Measurements from ENCODE around the gene OR5K1. TPM values are rescaled to one million over a fixed set of nuclear protein-coding genes. Genes with fewer than 3 reads are reported as not detected.

OR5K1 gene
- total and polyA plus RNA-seq, 2 donors (not counting 1 experiment from before 2014, with no cell fraction given), result not detected

- 57% methylated on average over 1 of the region's 2 CpGs for WGBS (ENCODE audit: insufficient coverage)
- H3K36me3 ChIP-seq (replicated peaks in 1 of 2; ENCODE audit: control extremely low read depth in 1 of 2, control insufficient read depth in 1 of 2, extremely low read depth in 1 of 2, insufficient read depth in 2 of 2, low read length in 1 of 2), result no peaks in the 10 kb centered on the region
Observed at GRCh38 chr3:98433764-98434163, 29.2 kb upstream of the OR5K1 start.

DNA sequence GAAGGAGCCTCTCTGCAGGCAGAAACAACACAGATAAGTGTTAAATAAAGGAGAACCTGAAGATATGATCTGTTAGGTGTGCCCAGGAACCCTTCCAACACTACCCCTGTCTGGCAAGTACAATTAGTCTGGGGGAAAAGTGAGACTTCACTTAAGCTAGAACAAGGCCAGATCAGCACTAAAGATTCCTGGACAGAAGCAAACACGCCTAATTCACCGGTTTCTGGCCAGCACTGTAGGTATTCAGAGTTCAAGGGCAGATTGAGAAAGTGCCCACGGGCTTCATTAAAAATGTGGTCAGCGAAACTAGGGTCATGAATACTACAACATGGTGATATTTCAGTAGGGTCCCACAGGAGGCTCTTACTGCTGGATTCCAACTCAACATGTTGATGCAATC is 28.6 kb upstream of the OR5K1 start:
- H3K4me3 ChIP-seq (ENCODE audit: control extremely low read depth in 1 of 5, extremely low read depth in 1 of 5, insufficient read depth in 1 of 5, low read depth in 2 of 5, low read length in 4 of 5), result no peak overlapping the region
- intact Hi-C loops (cut with micrococcal nuclease), result no loop called here
- ChIA-PET POLR2A (no interaction called here), CTCF (interaction anchor here (0.6 kb wide), 1 partner anchor 10 kb away, joined by 4 read pairs; no protein-coding TSS in a partner anchor)
- peaks cover 0 to 5% (median 3%) of the 10 kb centered on the region in 3 donors for H3K9me3 ChIP-seq (ENCODE audit: control extremely low read depth in 1 of 3, control insufficient read depth in 2 of 3, insufficient read depth in 1 of 3, low read length in 2 of 3)
- TF ChIP-seq CTCF (IDR thresholded peaks at IDR 0.05) (no peak), EZH2 (IDR thresholded peaks at IDR 0.05; ENCODE audit: borderline replicate concordance, insufficient read depth, low read depth, low read length, poor library complexity, severe bottlenecking) (no peak)
- Mint-ChIP-seq H3K27ac (no peak overlapping the region), H3K27me3 (no peaks in the 10 kb centered on the region), H3K9me3 (ENCODE audit: insufficient read depth) (peaks cover 12% of the 10 kb centered on the region), H3K4me1 (no peaks in the 10 kb centered on the region), H3K4me3 (no peak overlapping the region)
- H2AFZ ChIP-seq (ENCODE audit: insufficient read depth, low read depth, low read length, poor library complexity, severe bottlenecking), result no peak overlapping the region
- ATAC-seq (ENCODE audit: low read depth) (no peak), DNase-seq (no peak)
- H3K27ac ChIP-seq (ENCODE audit: low read length in 2 of 2), result no peak overlapping the region
- H3K4me2 ChIP-seq (replicated peaks; ENCODE audit: low read depth, low read length, poor library complexity, severe bottlenecking), result no peak overlapping the region
- H4K20me1 ChIP-seq (ENCODE audit: control insufficient read depth, insufficient read depth, low read length, poor library complexity, severe bottlenecking), result no peaks in the 10 kb centered on the region
- H3K4me1 ChIP-seq (ENCODE audit: control insufficient read depth in 2 of 2, insufficient read depth in 2 of 2, low read length in 2 of 2), result no peaks in the 10 kb centered on the region
- no peaks in the 10 kb centered on the region for H3K79me2 ChIP-seq (ENCODE audit: control insufficient read depth, insufficient read depth, low read length)
- no peaks in the 10 kb centered on the region for H3K27me3 ChIP-seq (replicated peaks in 1 of 4; ENCODE audit: control extremely low read depth in 1 of 4, control insufficient read depth in 3 of 4, insufficient read depth in 4 of 4, low read length in 3 of 4)
- WGBS (ENCODE audit: insufficient coverage), result 83% methylated on average over 4 of the region's 4 CpGs
- no peaks in the 10 kb centered on the region for H3K36me3 ChIP-seq (replicated peaks in 1 of 2; ENCODE audit: control extremely low read depth in 1 of 2, control insufficient read depth in 1 of 2, extremely low read depth in 1 of 2, insufficient read depth in 2 of 2, low read length in 1 of 2)
- H3K9ac ChIP-seq (ENCODE audit: low read length), result no peak overlapping the region

More at GRCh38 chr3:98433764-98434163, 29.2 kb upstream of the OR5K1 start:
- no peak for TF ChIP-seq EZH2 (IDR thresholded peaks at IDR 0.05; ENCODE audit: borderline replicate concordance, insufficient read depth, low read depth, low read length, poor library complexity, severe bottlenecking)
- TF ChIP-seq CTCF (IDR thresholded peaks at IDR 0.05), result no peak
- H3K4me3 Mint-ChIP-seq, result no peak overlapping the region
- Histone ChIP-seq H3K4me3 (ENCODE audit: control extremely low read depth in 1 of 5, extremely low read depth in 1 of 5, insufficient read depth in 1 of 5, low read depth in 2 of 5, low read length in 4 of 5) (no peak overlapping the region), H3K4me1 (ENCODE audit: control insufficient read depth in 2 of 2, insufficient read depth in 2 of 2, low read length in 2 of 2) (no peaks in the 10 kb centered on the region), H3K79me2 (ENCODE audit: control insufficient read depth, insufficient read depth, low read length) (no peaks in the 10 kb centered on the region), H4K20me1 (ENCODE audit: control insufficient read depth, insufficient read depth, low read length, poor library complexity, severe bottlenecking) (no peaks in the 10 kb centered on the region), H2AFZ (ENCODE audit: insufficient read depth, low read depth, low read length, poor library complexity, severe bottlenecking) (no peak overlapping the region), H3K9ac (ENCODE audit: low read length) (no peak overlapping the region), H3K27me3 (replicated peaks in 1 of 4; ENCODE audit: control extremely low read depth in 1 of 4, control insufficient read depth in 3 of 4, insufficient read depth in 4 of 4, low read length in 3 of 4) (no peaks in the 10 kb centered on the region), H3K9me3 (ENCODE audit: control extremely low read depth in 1 of 3, control insufficient read depth in 2 of 3, insufficient read depth in 1 of 3, low read length in 2 of 3) (peaks cover 3 to 6% (median 4%) of the 10 kb centered on the region in 3 donors), H3K4me2 (replicated peaks; ENCODE audit: low read depth, low read length, poor library complexity, severe bottlenecking) (no peak overlapping the region), H3K27ac (ENCODE audit: low read length in 2 of 2) (no peak overlapping the region)
- no peaks in the 10 kb centered on the region for H3K4me1 Mint-ChIP-seq
- no peaks in the 10 kb centered on the region for H3K27me3 Mint-ChIP-seq
- ChIA-PET CTCF (no interaction called here), POLR2A (no interaction called here)
- H3K27ac Mint-ChIP-seq, result no peak overlapping the region
- DNase-seq (no peak), ATAC-seq (ENCODE audit: low read depth) (no peak)
- peaks cover 17% of the 10 kb centered on the region for H3K9me3 Mint-ChIP-seq (ENCODE audit: insufficient read depth)
- intact Hi-C loops (cut with micrococcal nuclease), result no loop called here

Data from B cell (primary cell).